GM18520 (cell line): ENCODE measurements around the gene CNGB1.
"Not testable (repeated sequence)": the region's sequence is repeated elsewhere in the genome, so short reads cannot be mapped to it uniquely, and the experiment has no call there.

Source experiments
- ATAC-seq: cut with Tn5 transposase; IDR thresholded peaks from one replicate; pipeline ENCODE4 v1.9.1; 2021; ENCODE audit not compliant: unreplicated experiment

Gene CNGB1

DNA sequence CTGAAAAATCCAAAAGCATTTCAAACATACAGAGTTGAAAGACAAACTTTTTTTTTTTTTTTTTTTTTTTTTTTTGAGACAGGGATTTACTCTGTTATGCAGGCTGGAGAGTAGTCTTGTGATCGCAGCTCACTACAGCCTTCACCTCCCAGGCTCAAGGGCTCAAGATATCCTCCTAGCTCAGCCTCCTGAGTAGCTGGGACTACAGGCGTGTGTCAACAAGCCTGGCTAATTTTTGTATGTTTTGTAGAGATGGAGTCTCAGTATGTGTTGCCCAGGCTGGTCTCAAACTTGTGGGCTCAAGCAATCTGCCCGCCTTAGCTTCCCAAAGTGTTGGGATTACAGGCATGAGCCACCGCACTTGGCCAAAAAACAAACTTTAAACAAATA is 104.4 kb downstream of the CNGB1 start:
- no peak for ATAC-seq

DNA sequence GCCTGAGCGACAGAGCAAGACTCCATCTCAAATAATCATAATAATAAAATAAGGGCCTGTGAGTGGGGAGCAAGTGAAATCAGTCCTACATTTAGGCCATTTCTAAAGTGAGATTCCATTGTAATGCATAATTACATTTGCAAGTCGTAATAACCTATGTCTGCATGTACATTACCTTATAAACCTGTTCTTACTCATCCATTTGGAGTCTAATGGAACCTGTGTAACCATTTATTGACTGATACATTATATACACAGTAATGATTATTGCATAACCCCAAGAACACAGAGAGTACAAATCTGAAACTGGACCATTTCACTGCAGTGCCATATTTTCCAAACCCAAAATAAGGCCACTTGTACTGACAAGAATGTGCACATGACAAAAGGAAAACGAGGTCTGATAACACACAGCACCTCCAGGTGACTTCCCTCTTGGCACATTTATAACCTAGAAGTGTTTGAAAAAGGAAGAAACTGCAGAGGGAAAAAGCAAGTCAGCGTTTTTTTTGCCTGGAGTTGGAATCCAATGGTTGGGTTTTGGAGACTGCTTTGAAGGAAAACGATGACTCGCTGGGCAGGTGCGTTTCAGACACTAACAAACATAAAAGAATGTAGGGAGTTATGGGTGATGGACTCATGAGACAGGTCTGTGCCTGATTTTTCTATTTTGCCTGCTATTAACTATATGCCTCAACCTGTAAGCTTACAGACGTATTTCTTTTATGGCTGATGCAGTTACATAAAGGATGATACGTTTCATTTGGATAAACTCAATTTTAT is 105.0 kb downstream of the CNGB1 start:
- ATAC-seq = no peak

DNA sequence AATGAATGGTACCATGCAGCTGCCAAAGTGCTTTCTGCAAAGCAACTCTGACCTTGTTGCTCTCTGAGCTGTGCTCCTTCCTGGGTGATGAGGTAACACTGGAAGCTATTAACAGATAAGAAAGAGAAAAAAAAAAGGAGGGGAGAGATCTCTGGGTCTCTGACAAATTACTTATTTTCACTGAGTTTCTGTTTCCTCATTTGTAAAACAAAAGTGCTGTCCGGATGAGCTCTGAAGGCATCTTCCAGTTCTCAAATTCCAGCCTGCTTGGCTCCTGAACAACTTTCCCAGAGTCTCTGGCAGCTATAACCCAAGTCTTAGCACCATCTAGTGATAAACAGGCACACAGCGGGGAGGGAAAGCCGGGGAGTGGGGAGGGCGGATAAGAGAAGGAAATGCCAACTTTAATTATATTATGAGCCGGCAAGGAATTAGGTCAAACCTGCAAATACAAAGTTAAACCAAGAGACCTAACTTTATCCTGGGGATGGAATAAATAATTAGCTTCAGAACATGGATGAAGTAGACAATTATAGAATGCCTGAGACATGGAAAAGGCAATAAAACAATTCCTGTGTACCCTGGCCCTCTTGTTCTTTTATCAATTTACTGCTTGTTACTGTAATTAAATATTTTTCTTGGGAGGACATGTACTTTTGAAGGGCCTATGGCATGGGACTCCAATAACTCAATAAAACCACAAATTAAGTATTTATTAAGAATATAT is 107.3 kb downstream of the CNGB1 start:
- ATAC-seq = no peak

DNA sequence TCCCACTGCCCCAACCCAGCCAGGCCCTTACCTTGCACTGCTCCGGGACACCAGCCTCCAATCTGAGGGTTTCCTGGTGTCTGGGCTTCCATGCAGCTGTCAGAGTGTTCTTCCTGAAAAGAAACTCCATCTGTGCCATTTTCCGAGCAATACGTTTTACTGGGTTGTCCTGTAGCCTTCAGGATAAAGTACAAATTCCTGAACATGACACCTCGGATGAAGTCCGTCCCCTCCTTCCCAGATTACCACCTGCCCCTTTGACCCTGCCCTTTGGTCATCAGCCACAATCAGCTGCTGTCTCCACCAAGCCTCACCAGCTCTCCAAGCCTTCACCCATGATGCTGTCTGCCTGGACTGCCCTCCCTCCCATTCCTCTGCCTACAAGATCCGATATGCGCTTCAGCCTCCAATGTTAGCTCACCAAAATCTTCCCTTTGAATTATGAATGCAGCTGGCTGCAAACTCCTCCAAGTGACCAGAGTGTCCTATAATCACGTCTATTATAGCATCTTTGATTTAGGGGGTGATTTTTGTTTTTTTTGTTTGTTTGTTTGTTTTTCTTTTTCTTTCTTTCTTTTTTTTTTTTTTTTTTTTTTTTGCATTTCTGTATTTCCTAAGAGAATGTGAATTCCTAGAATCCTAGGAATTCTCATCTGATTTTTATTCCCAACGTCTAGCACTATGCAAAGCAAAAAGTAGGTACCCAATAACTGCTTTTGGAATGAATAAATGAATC is 108.1 kb downstream of the CNGB1 start:
- ATAC-seq = no peak

DNA sequence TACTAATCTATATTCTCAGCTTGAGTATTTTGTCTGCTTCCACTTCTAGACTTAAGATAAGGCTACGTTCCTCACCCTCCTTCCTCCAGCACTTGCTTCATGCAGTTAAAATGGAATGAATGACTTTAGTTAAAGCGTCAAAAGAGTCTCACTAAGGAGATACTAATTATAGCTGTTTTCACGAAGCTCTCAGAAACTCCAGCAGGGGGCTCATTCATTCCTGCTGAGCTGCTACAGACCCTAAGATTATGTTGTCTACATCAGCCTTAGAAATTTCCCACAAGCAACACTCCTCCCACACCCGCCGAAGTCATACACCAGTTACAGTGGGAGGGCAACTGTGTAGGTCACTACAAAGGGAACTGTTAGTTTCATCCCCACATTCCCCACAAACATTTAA is 111.6 kb downstream of the CNGB1 start:
- no peak for ATAC-seq

DNA sequence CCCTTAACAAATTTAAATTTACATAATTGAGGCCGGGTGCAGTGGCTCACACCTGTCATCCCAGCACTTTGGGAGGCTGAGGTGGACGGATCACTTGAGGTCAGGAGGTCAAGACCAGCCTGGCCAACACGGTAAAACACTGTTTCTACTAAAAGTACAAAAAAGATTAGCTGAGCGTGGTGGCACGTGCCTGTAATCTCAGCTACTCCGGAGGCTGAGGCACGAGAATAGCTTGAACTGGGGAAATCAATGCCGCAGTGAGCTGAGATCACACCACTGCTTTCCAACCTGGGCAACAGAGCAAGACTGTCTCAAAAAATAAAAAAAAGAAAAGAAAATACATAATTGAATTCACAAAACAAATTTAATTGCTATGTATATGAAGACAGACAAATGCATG is 112.3 kb downstream of the CNGB1 start:
- no peak for ATAC-seq

DNA sequence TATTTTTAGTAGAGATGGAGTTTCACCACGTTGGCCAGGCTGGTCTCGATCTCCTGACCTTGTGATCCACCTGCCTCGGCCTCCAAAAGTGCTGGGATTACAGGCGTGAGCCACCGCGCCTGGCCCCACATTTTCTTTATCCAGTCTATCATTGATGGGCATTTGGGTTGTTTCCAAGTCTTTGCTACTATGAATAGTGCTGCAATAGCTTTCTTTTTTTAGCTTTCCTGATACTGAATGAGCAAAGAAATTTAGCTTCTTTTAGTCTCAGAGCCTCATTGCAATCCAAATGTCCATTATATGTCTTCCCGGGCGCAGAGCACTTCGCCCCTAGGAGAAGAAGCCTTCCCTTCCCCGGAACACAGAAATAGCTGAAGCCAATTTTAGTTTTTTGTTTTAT is 112.9 kb downstream of the CNGB1 start:
- ATAC-seq = not testable (repeated sequence)

DNA sequence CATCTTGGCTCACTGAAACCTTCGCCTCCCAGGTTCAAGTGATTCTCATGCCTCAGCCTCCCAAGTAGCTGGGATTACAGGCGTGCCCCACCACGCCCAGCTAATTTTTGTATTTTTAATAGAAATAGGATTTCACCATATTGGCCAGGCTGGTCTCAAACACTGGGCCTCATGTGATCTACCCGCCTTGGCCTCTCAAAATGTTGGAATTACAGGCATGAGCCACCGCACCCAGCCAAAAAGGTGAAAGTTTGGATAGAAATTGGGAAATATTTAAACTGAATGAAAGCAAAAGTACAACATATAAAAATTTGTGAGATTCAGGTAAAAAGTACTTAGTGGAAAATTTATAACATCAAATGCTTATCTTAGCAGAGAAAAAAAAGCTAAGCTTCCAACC is 115.7 kb downstream of the CNGB1 start:
- ATAC-seq = no peak

DNA sequence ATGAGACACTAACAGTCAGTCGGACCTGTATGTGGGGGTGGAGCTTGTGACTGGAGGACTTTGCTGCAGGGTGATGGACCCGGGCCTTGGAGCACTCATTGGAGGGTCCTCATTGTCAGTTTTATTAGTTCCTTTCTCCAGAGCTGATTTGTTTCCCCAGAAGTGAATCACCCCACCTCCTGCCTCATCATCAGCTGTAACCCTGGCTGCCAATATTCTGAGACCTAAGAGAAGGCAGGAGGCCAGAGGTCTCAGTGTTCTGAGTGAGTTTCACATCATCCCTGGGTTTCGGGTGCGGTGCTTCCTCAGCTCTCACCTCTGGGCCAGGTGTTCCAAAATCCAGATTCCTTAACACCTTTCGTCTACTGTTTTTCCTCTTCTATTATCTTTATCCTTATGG is 118.7 kb downstream of the CNGB1 start:
- ATAC-seq = no peak

DNA sequence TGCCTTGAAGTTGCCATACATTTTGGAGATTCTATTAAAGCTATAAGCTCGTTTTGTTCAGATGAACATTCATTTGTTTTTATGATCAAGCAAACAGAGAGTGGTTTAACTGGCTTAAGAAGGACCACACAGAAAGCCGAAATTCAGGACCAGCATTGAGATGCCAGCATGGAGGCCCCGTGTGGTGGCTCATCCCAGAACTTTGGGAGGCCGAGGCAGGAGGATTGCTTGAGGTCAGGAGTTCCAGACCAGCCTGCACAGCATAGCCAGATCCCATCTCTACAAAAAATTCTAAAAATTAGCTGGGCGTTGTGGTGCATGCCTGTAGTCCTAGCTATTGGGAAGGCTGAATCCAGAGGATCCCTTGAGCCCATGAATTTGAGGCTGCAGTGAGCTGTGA is 122.7 kb downstream of the CNGB1 start:
- no peak for ATAC-seq

DNA sequence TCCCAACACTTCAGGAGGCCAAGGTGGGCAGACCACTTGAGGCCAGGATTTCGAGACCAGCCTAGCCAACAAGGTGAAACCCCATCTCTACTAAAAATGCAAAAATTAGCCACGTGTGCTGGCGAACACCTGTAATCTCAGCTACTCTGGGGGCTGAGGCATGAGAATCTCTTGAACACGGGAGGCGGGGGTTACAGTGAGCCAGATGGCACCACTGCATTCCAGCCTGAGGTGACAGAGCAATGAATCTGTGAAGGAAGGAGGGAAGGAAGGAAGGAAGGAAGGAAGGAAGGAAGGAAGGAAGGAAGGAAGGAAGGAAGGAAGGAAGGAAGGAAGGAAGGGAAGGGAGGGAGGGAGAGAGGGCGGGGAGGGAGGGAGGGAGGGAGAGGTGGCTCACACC is 124.0 kb downstream of the CNGB1 start:
- not testable (repeated sequence) for ATAC-seq

DNA sequence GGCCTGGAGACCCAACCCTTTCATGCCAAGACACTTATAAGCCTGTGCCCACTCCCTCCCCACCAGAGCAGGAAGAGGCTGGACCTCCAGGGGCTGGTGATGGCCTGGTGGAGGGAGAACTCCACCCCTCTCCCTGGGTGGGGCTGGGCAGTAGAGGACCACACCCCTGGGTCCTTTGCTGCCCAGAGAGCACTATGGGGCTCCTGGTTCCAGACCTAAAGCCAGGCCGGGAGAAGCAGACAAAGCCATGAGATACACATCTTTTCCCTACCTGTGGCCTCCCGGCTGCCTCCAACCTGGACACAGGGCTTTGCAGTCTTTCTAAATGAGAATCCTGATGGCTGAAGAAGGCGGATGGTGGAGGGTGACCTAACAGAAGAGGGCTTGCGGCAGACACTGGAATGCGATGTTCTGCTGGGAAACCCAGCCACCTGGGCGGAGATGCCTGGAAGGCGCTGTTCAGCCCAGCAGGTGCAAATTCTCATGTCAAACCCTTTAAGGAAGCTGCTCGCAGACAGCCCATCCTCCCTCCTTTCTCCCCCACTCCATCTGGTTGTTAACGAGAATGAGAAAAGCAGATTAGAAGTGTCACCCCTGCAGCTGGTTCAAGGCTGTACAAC is 124.7 kb downstream of the CNGB1 start:
- no peak for ATAC-seq

DNA sequence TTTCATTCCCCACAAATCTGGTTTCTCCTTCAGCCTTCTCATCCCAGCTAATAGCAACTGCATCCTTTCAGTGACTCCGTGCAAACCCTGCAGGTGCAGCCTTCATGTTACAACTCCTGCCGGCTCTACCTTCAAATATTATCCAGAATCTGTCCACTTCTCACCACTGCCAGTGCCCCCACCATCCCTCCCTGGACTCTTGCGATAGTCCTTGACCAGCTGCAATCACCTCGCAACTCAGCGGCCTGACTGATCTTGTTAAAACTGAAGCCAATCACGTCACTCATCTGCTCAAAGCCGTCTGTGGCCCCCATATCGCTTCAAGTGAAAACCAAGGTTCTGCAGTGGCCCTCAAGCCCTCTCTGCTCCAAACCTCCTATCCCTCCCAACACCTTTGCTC is 125.8 kb downstream of the CNGB1 start:
- ATAC-seq = no peak

DNA sequence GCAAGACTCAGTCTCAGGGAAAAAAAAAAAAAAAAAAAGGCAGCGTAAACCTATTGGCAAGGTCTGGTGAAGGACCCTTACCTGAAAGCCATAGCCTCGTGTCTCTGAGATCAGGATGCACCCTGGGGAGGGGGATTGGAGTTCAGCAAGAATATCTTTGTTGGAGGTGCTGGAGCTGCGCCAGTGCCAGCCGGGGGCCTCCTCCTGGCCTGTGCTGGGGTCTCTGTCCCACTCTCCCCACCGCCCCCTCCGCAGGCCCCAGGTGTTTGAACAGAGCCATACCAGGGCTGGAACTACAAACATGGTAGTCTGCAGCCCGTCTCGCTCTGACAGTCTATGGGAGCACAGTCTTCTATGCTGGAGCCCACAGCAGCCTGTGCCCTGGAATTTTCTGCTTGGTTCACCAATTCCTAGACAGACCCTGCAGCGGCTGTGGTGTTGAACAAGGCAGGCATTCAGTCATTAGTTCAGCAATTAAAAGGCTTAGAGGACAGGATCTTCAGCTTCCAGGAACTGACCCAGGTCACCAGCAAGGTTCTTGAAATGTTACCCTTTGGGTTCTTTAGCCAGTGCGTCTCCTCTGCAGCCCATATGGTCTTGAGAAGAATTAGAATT is 126.4 kb downstream of the CNGB1 start:
- ATAC-seq = no peak

DNA sequence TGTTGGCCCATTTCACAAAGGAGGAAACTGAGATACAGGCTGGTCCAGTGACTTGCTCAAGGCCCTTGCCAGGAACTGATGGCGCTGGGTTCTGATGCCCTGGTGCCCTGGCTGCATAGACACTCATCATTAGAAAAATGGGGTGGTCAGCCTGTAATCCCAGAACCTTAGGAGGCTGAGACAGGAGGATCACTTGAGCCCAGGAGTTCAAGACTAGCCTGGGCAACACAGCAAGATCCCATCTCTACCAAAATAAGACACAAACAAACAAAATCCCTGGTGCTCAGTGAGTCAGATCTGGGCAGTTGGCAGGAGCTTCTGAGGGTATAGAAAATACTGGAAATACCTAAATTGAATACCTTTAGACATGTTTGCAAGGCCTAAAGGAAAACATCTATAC is 127.5 kb downstream of the CNGB1 start:
- ATAC-seq = no peak

DNA sequence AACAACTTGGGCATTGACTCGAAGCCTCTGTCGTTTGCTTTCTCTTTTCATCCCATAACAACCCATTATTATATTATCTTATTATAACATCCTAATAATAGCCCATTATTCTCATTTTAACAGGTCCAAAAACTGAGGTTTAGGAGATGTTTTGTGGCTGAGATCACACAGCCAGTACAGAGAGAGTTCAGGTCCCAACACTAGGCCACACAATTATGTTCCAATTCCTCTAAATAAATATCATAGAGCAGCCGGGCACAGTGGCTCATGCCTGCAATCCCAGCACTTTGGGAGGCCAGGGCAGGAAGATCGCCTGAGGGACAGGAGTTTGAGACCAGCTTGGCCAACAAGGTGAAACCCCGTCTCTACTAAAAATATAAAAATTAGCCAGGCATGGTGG is 128.3 kb downstream of the CNGB1 start:
- no peak for ATAC-seq

DNA sequence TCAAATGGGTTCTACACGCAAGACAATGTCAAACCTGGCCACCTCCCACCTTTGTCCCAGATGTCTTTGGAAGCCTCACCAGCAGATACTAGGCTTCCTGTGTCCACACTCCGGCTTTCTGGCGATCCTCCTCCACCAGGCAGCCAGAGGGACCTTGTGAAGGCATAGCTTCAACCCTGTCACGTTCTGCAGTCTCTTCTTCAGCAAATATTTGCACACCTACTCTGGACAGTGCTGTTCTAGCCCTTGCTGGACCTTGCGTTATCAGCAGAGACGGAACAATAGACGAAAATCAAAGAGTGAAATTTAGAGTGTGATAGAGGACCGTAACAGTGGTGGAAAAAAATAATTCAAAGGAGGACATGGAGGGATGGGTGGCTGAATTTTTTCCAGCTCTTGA is 130.1 kb downstream of the CNGB1 start:
- no peak for ATAC-seq

DNA sequence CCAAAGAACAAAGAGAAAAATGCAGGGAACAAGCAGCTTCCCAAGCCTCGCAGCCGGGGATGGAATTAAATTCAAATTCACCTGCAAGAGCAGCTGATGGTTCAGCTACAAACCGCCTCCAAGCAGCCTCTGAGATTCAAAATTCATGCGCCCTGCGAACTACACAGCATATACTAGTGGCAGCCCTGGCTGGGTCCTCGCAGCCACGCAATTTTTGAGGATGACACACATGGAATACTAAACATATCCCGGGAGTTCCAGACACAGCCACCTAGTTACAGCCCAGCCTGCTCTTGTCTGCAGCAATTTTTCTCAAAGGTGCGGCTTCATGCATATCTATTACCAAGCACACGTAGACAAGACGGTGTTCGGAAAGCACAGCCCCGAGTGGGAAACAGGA is 132.8 kb downstream of the CNGB1 start:
- ATAC-seq = no peak

DNA sequence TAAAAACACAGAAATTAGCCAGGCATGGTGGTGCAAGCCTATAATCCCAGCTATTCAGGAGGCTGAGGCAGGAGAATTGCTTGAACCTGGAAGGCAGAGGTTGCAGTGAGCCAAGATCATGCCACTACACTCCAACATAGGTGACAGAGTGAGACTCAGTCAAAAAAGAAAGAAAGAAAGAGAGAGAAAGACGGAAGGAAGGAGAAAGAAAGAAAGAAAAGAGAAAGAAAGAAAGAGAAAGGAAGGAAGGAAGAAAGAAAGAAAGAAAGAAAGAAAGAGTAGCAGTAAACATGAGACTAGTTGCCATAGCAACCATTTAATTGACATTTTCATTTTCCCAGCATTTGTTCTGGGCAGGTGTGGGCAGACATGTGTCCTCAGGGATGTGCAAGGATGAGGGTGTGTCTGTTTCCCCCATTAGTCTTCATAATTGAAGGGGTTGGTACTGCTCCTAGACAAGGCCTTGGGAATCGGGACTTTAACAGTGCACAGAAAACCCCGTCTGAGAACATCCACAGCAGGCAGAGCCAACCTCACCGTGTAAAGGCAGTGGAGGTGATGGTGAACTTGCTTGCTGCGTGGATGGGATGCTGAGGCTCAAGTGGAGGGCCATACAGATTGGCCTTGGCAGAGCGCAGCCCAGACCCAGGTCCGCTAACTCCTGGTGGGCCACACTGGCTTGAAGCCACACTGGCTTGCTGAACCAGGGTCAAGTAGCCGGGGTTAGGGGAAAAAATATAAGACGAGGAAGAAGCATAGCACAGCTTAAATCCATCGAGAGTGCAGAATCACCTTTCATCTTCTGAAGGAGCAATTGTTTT is 133.4 kb downstream of the CNGB1 start:
- ATAC-seq = no peak

DNA sequence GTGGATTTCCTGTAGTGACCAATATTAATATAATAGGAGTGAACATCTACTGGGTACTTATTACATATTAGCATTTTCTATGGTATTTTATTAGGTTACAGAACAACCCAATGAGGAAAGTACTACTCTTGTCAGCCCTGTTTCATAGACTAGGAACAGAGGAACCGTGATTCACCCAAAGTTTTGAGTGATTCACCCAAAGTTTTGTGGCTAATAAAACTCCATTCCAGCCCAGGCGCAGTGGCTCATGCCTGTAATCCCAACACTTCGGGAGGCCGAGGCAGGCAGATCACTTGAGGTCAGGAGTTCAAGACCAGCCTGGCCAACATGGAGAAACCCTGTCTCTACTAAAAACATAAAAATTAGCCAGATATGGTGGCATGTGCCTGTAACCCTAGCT is 135.5 kb downstream of the CNGB1 start:
- ATAC-seq = not testable (repeated sequence)
